Spleen (tissue), 7 donors: ENCODE measurements around the gene KCNQ1.

Source experiments
- POLR2A ChIP-seq, 3 donors: fragments of 450-650 bp; IDR thresholded peaks; one replicate each; pipeline ENCODE4 v1.5.1; 2017; ENCODE audit warnings: antibody characterized with exemption in 3 of 3, mild to moderate bottlenecking in 1 of 3
- POLR2AphosphoS5 ChIP-seq, 3 donors: sonication (generic); formaldehyde crosslinking; IDR thresholded peaks; one replicate each; pipeline ENCODE4 v1.5.1; 2017; ENCODE audit warnings: antibody characterized with exemption in 3 of 3
- TF ChIP-seq, protein P1 (sequence below), 11 experiments: fragments of 200-600 bp in 7 of 11; fragments of 450-650 bp in 4 of 11; sonication (generic) in 4 of 11; IDR thresholded peaks in 8 of 11; conservative IDR thresholded peaks in 3 of 11; 1 replicate in 7 of 11; 2 replicates in 4 of 11; pipeline versions ENCODE4 v1.4.0 to v1.8.0; 2016 to 2021; ENCODE audit warnings: antibody characterized with exemption in 11 of 11, inconsistent platforms in 4 of 11, mild to moderate bottlenecking in 1 of 11
- donor health status: DM: no; HTN: no; CAD: no; lungs with moderate emphysema.
- donor health status: DM: no; HTN: no; CAD: no.
- donor health status: DM: no; HTN: no; CAD: no.

DNA sequence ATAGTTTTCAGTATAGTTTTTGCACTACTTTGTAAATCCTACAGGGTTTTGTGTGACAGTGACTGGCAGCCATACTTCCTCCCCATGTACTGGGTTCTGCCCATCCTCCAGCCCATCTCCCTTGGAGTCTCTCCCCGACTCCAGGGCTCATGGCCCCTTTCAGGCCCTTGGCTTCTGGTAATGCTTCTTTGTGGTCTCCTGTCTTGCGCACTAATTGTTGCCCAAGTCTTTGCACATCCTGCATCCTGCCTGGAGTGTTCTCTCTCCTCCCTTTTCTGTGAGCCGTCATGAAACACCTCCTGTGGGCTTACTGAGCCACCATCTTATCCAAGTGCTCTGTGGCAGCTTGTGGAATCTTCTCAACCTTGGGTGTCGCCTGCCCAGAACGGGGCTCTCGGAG, 266.4 kb downstream of the KCNQ1 start:
- TF ChIP-seq, protein P1, sequence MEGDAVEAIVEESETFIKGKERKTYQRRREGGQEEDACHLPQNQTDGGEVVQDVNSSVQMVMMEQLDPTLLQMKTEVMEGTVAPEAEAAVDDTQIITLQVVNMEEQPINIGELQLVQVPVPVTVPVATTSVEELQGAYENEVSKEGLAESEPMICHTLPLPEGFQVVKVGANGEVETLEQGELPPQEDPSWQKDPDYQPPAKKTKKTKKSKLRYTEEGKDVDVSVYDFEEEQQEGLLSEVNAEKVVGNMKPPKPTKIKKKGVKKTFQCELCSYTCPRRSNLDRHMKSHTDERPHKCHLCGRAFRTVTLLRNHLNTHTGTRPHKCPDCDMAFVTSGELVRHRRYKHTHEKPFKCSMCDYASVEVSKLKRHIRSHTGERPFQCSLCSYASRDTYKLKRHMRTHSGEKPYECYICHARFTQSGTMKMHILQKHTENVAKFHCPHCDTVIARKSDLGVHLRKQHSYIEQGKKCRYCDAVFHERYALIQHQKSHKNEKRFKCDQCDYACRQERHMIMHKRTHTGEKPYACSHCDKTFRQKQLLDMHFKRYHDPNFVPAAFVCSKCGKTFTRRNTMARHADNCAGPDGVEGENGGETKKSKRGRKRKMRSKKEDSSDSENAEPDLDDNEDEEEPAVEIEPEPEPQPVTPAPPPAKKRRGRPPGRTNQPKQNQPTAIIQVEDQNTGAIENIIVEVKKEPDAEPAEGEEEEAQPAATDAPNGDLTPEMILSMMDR (IDR thresholded peaks at IDR 0.05 in 8 of 11, conservative IDR thresholded peaks at IDR 0.05 in 3 of 11), result no peak
- TF ChIP-seq POLR2A (IDR thresholded peaks at IDR 0.05), result no peak
- no peak for TF ChIP-seq POLR2AphosphoS5 (IDR thresholded peaks at IDR 0.05)
